Neutrophil (primary cell): ENCODE measurements around the gene SCN8A.

Experiments used
- H3K27ac ChIP-seq: fragments of 200-600 bp; sonication (generic); 2 replicates; pipeline ENCODE4 v1.5.1; 2016; ENCODE audit warnings: mild to moderate bottlenecking, moderate library complexity
- H3K27me3 ChIP-seq: fragments of 200-600 bp; sonication (generic); 2 replicates; pipeline ENCODE4 v1.6.0; 2016; ENCODE audit warnings: mild to moderate bottlenecking
- H3K36me3 ChIP-seq: fragments of 200-600 bp; sonication (generic); 2 replicates; pipeline ENCODE4 v1.5.1; 2017
- H3K4me1 ChIP-seq, 2 experiments: fragments of 200-600 bp in 1 of 2; sonication (generic) in 1 of 2; 1 replicate in 1 of 2; 2 replicates in 1 of 2; pipeline versions ENCODE4 v1.5.1 to v1.6.1; 2013 to 2016; ENCODE audit warnings: low read depth in 1 of 2, low read length in 1 of 2, mild to moderate bottlenecking in 1 of 2, moderate library complexity in 1 of 2; ENCODE audit not compliant: control insufficient read depth in 1 of 2, insufficient read depth in 1 of 2
- H3K4me3 ChIP-seq, 2 experiments: fragments of 200-600 bp in 1 of 2; sonication (generic) in 1 of 2; 1 replicate in 1 of 2; 2 replicates in 1 of 2; pipeline ENCODE4 v1.5.1; 2013 to 2016; ENCODE audit warnings: low read depth in 1 of 2, low read length in 1 of 2, mild to moderate bottlenecking in 1 of 2, moderate library complexity in 1 of 2
- H3K9me3 ChIP-seq: fragments of 200-600 bp; sonication (generic); 2 replicates; pipeline ENCODE4 v1.5.1; 2016
- CTCF ChIP-seq: fragments of 200-600 bp; sonication (generic); IDR thresholded peaks from 2 replicates; pipeline ENCODE4 v1.5.1; 2016; ENCODE audit warnings: antibody characterized with exemption

Gene SCN8A

GRCh38 chr12:51645961-51646360 lies 54.9 kb downstream of the SCN8A start:
- no peaks in the 10 kb centered on the region for H3K9me3 ChIP-seq
- no peak overlapping the region for H3K4me3 ChIP-seq
- peaks cover 18% of the 10 kb centered on the region for H3K27me3 ChIP-seq
- no peaks in the 10 kb centered on the region for H3K4me1 ChIP-seq
- no peak for TF ChIP-seq CTCF
- H3K27ac ChIP-seq, result no peak overlapping the region
- H3K36me3 ChIP-seq, result no peaks in the 10 kb centered on the region

- Histone ChIP-seq H3K4me3 (no peak overlapping the region), H3K4me1 (no peaks in the 10 kb centered on the region), H3K36me3 (no peaks in the 10 kb centered on the region), H3K9me3 (no peaks in the 10 kb centered on the region), H3K27me3 (peaks cover 8% of the 10 kb centered on the region), H3K27ac (no peak overlapping the region)
- no peak for TF ChIP-seq CTCF
These were observed 56.6 kb downstream of the SCN8A start for GRCh38 chr12:51647647-51648046.

GRCh38 chr12:51653431-51653830 lies 62.4 kb downstream of the SCN8A start:
- no peak for TF ChIP-seq CTCF
- Histone ChIP-seq H3K4me1 (no peaks in the 10 kb centered on the region), H3K9me3 (no peaks in the 10 kb centered on the region), H3K36me3 (no peaks in the 10 kb centered on the region), H3K27ac (no peak overlapping the region), H3K4me3 (no peak overlapping the region), H3K27me3 (peaks cover 19% of the 10 kb centered on the region)

GRCh38 chr12:51661199-51661598 lies 70.2 kb downstream of the SCN8A start:
- H3K4me1 ChIP-seq, result no peaks in the 10 kb centered on the region
- H3K36me3 ChIP-seq, result no peaks in the 10 kb centered on the region
- no peaks in the 10 kb centered on the region for H3K27me3 ChIP-seq
- no peak overlapping the region for H3K27ac ChIP-seq
- H3K9me3 ChIP-seq, result no peaks in the 10 kb centered on the region
- H3K4me3 ChIP-seq, result no peak overlapping the region
- no peak for TF ChIP-seq CTCF

GRCh38 chr12:51661836-51662235 lies 70.8 kb downstream of the SCN8A start:
- Histone ChIP-seq H3K36me3 (no peaks in the 10 kb centered on the region), H3K9me3 (no peaks in the 10 kb centered on the region), H3K4me1 (no peaks in the 10 kb centered on the region), H3K27ac (no peak overlapping the region), H3K4me3 (no peak overlapping the region), H3K27me3 (no peaks in the 10 kb centered on the region)
- TF ChIP-seq CTCF, result no peak

GRCh38 chr12:51662728-51663154 lies 71.7 kb downstream of the SCN8A start:
- Histone ChIP-seq H3K27ac (no peak overlapping the region), H3K27me3 (no peaks in the 10 kb centered on the region), H3K36me3 (no peaks in the 10 kb centered on the region), H3K4me3 (no peak overlapping the region), H3K4me1 (no peaks in the 10 kb centered on the region), H3K9me3 (no peaks in the 10 kb centered on the region)
- no peak for TF ChIP-seq CTCF
